DOHH2 (cell line): ENCODE results near the gene ARL14.

Experiments used
- H3F3A ChIP-seq: fragments of 200-600 bp; sonication (generic), shearing (Covaris generic); 2 replicates; pipeline ENCODE4 v1.6.0; 2016; ENCODE audit warnings: antibody characterized with exemption, mild to moderate bottlenecking; ENCODE audit not compliant: control insufficient read depth, insufficient read depth
- H3K27ac ChIP-seq: fragments of 200-600 bp; sonication (generic); 2 replicates; pipeline ENCODE4 v1.5.1; 2014; ENCODE audit warnings: low read depth, mild to moderate bottlenecking, low read length, moderate library complexity
- H3K27me3 ChIP-seq: fragments of 200-600 bp; sonication (generic); 2 replicates; pipeline ENCODE4 v1.6.1; 2014; ENCODE audit warnings: mild to moderate bottlenecking, low read length, mixed read lengths; ENCODE audit not compliant: control insufficient read depth
- H3K36me3 ChIP-seq: fragments of 200-600 bp; sonication (generic); 2 replicates; pipeline ENCODE4 v1.6.1; 2014; ENCODE audit warnings: mild to moderate bottlenecking, low read length, moderate library complexity, mixed read lengths; ENCODE audit not compliant: control insufficient read depth
- H3K4me1 ChIP-seq: fragments of 200-600 bp; sonication (generic); 2 replicates; pipeline ENCODE4 v1.6.1; 2014; ENCODE audit warnings: mild to moderate bottlenecking, low read length, mixed read lengths; ENCODE audit not compliant: control insufficient read depth
- H3K4me2 ChIP-seq: fragments of 200-600 bp; sonication (generic); 2 replicates; pipeline ENCODE4 v1.6.0; 2014; ENCODE audit warnings: mild to moderate bottlenecking, low read length, moderate library complexity
- H3K4me3 ChIP-seq: fragments of 200-600 bp; sonication (generic); 2 replicates; pipeline ENCODE4 v1.5.1; 2014; ENCODE audit warnings: mild to moderate bottlenecking, low read length, mixed read lengths
- H3K79me2 ChIP-seq: fragments of 200-600 bp; sonication (generic); 2 replicates; pipeline ENCODE4 v1.6.1; 2014; ENCODE audit warnings: mild to moderate bottlenecking, low read length, mixed read lengths; ENCODE audit not compliant: control insufficient read depth
- H3K9me2 ChIP-seq: fragments of 200-600 bp; sonication (generic); replicated peaks from 2 replicates; pipeline ENCODE4 v1.6.1; 2014; ENCODE audit warnings: mild to moderate bottlenecking, low read length, mixed read lengths; ENCODE audit not compliant: control insufficient read depth
- H3K9me3 ChIP-seq: fragments of 200-600 bp; sonication (generic); 2 replicates; pipeline ENCODE4 v1.6.1; 2014; ENCODE audit warnings: antibody characterized with exemption, low read length, mixed read lengths; ENCODE audit not compliant: control insufficient read depth, insufficient read depth
- H4K20me1 ChIP-seq: fragments of 200-600 bp; sonication (generic); 2 replicates; pipeline ENCODE4 v1.6.0; 2014; ENCODE audit warnings: low read depth, mild to moderate bottlenecking, antibody characterized with exemption, low read length, moderate library complexity; ENCODE audit not compliant: control insufficient read depth, insufficient read depth
- CTCF ChIP-seq: fragments of 200-600 bp; sonication (generic); IDR thresholded peaks from one replicate; pipeline ENCODE4 v1.5.1; 2014; ENCODE audit warnings: antibody characterized with exemption, mild to moderate bottlenecking, low read depth, low read length; ENCODE audit not compliant: poor library complexity, severe bottlenecking
- EZH2phosphoT487 ChIP-seq: fragments of 200-600 bp; sonication (generic); IDR thresholded peaks from 2 replicates; pipeline ENCODE4 v1.6.1; 2017; ENCODE audit warnings: borderline replicate concordance, mild to moderate bottlenecking, antibody characterized with exemption, low read length, moderate library complexity, mixed read lengths

ARL14 gene

GRCh38 chr3:160671231-160671630 lies 5.7 kb upstream of the ARL14 start:
- TF ChIP-seq EZH2phosphoT487 (no peak), CTCF (no peak)
- H3K27ac ChIP-seq = no peak overlapping the region
- H3K79me2 ChIP-seq = no peaks in the 10 kb centered on the region
- no peaks in the 10 kb centered on the region for H3K9me2 ChIP-seq
- no peak overlapping the region for H3K4me2 ChIP-seq
- H3K36me3 ChIP-seq = no peaks in the 10 kb centered on the region
- H3K27me3 ChIP-seq = 0 out of 2 replicates have a peak, but pooled peaks cover 3% of the 10 kb centered on the region
- H3K9me3 ChIP-seq = no peaks in the 10 kb centered on the region
- H3K4me3 ChIP-seq = no peak overlapping the region
- H3K4me1 ChIP-seq = peaks cover 2% of the 10 kb centered on the region
- H4K20me1 ChIP-seq = no peaks in the 10 kb centered on the region
- no peaks in the 10 kb centered on the region for H3F3A ChIP-seq

- H3K27me3 ChIP-seq = 0 out of 2 replicates have a peak, but pooled peaks cover 3% of the 10 kb centered on the region
- TF ChIP-seq CTCF = no peak
- TF ChIP-seq EZH2phosphoT487 = no peak
- no peaks in the 10 kb centered on the region for H3K79me2 ChIP-seq
- H3K27ac ChIP-seq = no peak overlapping the region
- no peaks in the 10 kb centered on the region for H3K9me3 ChIP-seq
- no peaks in the 10 kb centered on the region for H3K4me1 ChIP-seq
- H3K36me3 ChIP-seq = no peaks in the 10 kb centered on the region
- no peak overlapping the region for H3K4me2 ChIP-seq
- no peaks in the 10 kb centered on the region for H4K20me1 ChIP-seq
- no peaks in the 10 kb centered on the region for H3K9me2 ChIP-seq
- H3K4me3 ChIP-seq = no peak overlapping the region
- H3F3A ChIP-seq = no peaks in the 10 kb centered on the region
Measured at GRCh38 chr3:160671995-160672394, 5.0 kb upstream of the ARL14 start.

- H3K27ac ChIP-seq = no peak overlapping the region
- no peaks in the 10 kb centered on the region for H4K20me1 ChIP-seq
- H3K79me2 ChIP-seq = no peaks in the 10 kb centered on the region
- no peaks in the 10 kb centered on the region for H3F3A ChIP-seq
- no peak overlapping the region for H3K4me3 ChIP-seq
- no peaks in the 10 kb centered on the region for H3K9me3 ChIP-seq
- no peak for TF ChIP-seq CTCF
- H3K4me1 ChIP-seq = no peaks in the 10 kb centered on the region
- no peaks in the 10 kb centered on the region for H3K36me3 ChIP-seq
- H3K9me2 ChIP-seq = no peaks in the 10 kb centered on the region
- H3K27me3 ChIP-seq = peaks cover 3% of the 10 kb centered on the region; the same call in 1 of the 2 replicates
- H3K4me2 ChIP-seq = no peak overlapping the region
Measured at GRCh38 chr3:160673188-160673587, 3.8 kb upstream of the ARL14 start.
